GM18520 (cell line): ENCODE results near the gene EML1.
A peak's percentile ranks its signal among the peaks of the same experiment; 100 is the strongest.

Experiments used
- ATAC-seq: cut with Tn5 transposase; IDR thresholded peaks from one replicate; pipeline ENCODE4 v1.9.1; 2021; ENCODE audit not compliant: unreplicated experiment

EML1 gene

DNA sequence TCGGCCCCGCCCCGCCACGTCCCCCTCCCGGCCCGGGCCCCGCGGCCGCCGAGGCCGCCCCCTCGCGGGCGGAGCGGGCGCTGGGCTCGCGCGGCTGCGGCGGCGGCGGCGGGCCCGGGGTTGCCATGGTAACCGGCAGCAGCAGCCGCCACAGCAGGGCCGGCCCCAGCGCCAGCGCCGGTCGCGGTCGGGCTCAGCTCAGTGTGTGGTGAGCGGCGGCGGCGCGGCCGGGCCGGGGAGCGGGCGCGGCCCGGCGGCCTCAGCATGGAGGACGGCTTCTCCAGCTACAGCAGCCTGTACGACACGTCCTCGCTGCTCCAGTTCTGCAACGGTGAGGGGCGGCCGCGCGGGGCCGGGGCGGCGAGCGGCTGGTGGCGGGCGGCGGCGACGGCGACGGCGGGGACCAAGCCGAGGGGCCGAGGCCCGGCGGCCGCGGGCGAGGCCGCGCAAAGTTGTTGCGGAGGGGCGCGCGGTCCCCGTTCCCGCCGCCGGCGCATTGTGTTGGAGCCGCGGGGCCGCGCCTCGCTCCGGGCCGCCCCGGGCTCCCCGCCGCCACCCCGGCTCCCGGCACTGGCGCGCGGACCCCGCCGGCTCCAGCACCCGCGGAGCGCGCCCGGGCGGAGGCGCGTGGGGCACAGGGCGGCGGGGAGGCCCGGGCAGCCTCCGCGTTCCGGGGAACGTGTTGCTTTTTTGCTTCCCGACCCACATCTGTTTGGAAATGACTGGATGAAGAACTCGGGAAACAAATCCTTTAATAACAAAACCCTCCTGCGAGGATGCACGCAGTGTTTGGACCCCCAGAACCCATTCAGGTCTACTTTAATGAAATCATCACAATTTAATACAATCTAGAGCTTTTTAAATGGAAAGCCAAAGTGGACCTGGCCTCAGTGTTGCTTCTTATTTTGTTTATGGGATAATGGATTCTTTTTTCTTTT lies at the start of gene EML1:
Gene EML1, plus strand, starts transcription at position 201 of the 938 bp plus-strand sequence. Its CDS starts 64 bp downstream, at position 265.
- ATAC-seq: peak; percentile 71

DNA sequence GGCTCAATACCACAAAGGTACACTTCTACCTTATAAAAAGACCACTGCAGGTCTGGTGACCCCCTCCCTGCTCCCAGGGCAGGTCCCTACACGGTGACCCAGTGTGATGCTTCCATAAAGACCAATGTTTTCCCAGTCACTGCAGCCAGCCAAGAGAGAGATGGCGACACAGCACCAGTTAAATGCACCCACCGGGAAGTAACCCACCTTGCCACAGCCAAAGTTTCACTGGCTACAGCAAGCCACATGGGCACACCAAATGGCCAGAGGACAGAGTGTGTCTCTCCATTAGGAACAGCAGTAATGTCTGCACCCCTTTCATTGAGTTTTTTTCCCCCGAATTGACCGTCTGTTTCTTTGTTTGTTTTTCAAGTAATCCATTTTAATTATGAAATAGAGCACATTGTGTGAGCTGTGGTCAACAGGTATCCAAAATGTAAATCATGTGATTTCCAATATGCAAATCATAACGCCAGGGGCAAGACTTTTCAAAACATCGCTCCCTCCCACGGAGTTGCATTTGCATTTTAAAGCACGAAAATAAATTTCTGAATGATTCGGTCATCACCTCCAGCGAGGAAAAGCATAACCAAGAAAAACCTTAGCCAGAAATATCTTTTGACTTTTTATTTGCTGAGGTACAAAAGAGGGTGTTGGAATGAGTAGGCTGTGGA lies 48.9 kb upstream of the EML1 start:
- ATAC-seq: no peak

- ATAC-seq: no peak
Measured at GRCh38 chr14:99744873-99745224, 48.4 kb upstream of the EML1 start.

DNA sequence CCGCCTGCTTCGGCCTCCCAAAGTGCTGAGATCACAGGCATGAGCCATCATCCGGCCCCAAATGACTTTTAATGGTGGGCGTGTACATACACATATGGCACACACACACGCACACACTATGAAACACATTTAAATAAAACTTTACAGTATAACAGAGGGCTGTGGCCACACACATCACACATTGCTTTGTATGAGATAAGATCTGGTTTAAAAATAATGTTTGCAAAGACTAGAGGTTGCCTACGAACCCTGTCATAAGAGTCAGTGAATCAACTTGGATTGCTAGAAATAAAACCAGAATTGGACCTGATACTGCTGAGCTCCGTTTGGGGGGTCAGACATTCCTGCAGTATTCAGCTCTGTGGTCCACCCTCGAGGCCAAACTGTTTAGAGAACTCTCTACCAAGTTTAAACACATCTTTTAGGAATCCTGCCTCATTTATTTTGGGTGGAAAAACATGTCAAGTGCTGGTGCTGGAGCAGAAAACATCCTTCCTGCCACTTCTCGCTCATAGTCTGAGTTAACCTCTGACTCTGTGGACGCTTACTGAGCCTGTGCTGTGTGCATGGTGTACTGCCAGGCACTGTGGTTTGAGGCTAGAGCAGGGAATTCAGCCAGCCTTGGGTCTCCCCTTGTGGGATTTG lies 47.8 kb upstream of the EML1 start:
- no peak for ATAC-seq

GRCh38 chr14:99747167-99747566 lies 46.0 kb upstream of the EML1 start:
- no peak for ATAC-seq

DNA sequence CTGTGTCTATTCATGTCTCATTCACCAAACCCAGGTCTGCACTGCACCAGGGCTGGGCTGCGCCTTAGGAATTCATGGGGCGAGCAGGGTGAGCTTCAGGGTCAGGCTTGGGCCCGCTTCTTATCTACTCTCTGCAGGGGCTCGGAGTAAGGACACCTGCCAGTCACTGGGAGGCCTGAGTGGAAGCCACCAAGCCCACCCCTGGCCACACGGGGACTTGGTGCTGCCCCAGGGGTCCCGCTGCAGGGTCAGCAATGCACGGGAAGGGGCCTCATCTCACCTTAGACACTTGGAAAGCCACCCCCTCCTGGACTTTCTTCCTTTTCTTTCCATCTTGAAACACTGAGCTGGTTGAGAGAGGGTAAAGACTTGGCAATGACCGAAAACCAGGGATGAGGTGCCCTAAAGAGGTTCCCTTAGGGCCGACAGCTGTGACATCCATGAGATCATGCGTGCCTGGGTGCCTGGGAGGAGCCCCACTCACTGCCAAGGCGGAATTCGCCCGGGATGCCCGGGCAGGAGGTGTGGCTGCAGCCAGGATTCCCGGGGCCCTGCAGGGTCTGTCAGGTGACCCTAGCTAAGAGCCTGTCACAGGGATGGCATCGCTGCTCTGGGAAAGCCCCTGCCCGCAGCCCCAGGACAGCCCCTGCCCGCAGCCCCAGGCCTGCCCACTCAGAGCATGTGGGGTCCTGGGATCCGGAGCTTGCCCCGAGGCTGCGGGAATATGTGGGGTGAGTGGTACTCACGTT lies 45.5 kb upstream of the EML1 start:
- no peak for ATAC-seq

DNA sequence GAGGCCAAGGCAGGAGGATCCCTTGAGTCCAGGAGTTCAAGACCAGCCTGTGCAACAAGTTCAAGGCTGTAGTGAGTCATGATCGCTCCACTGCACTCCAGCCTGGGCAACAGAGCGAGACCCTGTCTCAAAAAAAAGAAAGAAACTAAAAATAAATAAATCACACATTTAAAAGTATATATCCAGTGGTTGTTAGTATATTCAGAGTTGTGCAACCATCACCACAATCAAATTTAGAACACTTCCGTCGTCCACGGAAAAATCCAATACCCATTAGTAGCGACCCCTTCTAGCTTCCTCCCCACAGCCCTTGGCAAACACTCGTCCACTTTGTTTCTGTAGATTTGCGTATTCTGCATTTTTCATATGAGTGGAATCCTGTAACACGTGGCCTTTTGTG lies 44.7 kb upstream of the EML1 start:
- no peak for ATAC-seq

GRCh38 chr14:99749142-99749541 lies 44.1 kb upstream of the EML1 start:
- no peak for ATAC-seq

GRCh38 chr14:99749763-99750715 lies 43.2 kb upstream of the EML1 start:
- ATAC-seq: no peak

- no peak for ATAC-seq
Measured at GRCh38 chr14:99750746-99751450, 42.3 kb upstream of the EML1 start.

GRCh38 chr14:99751539-99752485 lies 41.4 kb upstream of the EML1 start:
- ATAC-seq: no peak

DNA sequence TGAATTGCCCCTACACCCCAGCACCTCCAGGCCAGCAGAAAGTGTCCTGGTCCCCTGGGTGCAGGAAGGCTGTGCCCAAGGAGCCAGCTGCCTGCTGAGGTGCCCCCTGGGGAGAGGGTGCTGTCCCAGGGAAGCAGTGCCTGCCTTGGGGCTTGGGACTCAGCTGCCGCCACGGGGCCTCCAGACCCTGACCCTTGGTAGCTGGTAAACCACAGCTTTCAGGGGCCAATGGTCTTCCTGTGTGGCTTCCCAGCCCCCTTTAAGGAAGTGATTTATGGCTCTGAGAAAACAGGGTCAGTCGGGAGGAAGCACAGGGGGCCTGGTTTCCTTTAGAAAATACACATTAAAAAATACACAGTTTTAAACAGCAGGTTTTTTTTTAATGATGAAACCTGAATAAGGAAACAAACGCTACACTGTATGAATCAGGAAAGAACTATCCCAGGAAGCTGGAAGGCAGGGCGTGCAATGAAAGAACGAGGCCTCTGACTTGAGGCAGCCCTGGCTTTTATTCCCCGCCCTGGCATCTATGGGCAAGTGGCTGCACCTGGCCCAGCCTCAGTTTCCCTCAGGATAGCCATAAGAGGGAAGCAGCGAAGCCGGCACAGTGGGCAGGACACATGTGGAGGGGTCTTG lies 40.6 kb upstream of the EML1 start:
- no peak for ATAC-seq

GRCh38 chr14:99753225-99754140 lies 39.7 kb upstream of the EML1 start:
- ATAC-seq: no peak

- ATAC-seq: no peak
Measured at GRCh38 chr14:99754141-99755067, 38.8 kb upstream of the EML1 start.

DNA sequence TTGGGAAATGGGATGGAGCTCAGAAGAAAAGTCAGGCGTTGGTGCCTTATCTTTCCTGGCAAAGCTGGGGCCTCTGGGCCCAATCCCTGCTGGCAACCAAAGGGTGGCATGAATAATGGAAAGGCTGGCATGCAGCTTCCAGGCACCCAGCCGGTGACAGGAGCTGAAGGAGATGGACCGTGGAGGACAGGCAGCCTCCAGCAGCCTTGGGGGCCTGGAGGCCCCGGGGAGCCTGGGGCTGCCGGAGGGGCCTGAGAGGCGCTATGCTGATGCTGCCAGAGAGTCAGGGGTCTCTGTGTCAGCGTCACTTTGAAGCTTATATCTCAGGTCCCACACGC lies 38.2 kb upstream of the EML1 start:
- ATAC-seq: no peak
